ENCODE data around the gene DHX16.

DNA sequence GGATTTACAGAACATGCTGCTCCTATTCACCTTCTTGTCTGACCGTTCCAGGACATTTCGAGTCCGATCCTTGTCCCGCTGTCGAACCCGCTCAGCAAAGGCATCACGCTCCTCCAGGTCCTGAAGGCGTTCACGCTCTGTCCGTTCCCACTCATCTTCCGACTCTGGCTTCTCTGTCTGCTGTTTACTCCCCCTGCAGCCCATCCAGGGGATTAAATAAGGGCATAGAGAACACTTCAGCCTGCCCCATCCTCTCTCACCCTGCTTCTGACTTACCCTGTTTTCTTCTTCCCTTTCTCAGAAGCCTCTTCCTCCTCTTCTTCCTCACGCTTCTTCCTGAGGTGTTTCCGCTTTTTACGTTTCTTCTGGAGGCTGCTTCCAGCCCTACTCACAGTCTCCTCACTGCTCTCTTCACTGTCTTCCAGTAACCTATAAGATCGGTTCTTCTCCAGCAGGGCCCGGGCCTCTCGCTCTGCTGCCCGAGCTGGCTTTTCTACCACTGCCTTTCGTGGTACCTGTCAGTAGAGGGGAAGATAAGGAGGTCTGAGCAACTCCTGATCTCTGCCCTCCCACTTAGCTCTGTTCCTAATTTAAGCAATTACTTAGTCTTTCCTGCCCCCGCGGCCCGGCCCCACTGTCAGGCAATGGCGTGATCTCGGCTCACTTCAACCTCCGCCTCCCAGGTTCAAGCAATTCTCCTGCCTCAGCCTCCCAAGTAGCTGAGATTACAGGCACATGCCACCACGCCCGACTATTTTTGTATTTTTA lies 1.9 kb downstream of the DHX16 start:
- TF ChIP-seq, protein P1, sequence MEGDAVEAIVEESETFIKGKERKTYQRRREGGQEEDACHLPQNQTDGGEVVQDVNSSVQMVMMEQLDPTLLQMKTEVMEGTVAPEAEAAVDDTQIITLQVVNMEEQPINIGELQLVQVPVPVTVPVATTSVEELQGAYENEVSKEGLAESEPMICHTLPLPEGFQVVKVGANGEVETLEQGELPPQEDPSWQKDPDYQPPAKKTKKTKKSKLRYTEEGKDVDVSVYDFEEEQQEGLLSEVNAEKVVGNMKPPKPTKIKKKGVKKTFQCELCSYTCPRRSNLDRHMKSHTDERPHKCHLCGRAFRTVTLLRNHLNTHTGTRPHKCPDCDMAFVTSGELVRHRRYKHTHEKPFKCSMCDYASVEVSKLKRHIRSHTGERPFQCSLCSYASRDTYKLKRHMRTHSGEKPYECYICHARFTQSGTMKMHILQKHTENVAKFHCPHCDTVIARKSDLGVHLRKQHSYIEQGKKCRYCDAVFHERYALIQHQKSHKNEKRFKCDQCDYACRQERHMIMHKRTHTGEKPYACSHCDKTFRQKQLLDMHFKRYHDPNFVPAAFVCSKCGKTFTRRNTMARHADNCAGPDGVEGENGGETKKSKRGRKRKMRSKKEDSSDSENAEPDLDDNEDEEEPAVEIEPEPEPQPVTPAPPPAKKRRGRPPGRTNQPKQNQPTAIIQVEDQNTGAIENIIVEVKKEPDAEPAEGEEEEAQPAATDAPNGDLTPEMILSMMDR (IDR thresholded peaks at IDR 0.05): no peak
- no peak for TF ChIP-seq EZH2 (IDR thresholded peaks at IDR 0.05; ENCODE audit: borderline replicate concordance, insufficient read depth, low read depth, low read length, poor library complexity, severe bottlenecking)
